Measurements from ENCODE around the gene VAPA.
A peak's percentile ranks its signal among the peaks of the same experiment; 100 is the strongest.

Gene VAPA

DNA sequence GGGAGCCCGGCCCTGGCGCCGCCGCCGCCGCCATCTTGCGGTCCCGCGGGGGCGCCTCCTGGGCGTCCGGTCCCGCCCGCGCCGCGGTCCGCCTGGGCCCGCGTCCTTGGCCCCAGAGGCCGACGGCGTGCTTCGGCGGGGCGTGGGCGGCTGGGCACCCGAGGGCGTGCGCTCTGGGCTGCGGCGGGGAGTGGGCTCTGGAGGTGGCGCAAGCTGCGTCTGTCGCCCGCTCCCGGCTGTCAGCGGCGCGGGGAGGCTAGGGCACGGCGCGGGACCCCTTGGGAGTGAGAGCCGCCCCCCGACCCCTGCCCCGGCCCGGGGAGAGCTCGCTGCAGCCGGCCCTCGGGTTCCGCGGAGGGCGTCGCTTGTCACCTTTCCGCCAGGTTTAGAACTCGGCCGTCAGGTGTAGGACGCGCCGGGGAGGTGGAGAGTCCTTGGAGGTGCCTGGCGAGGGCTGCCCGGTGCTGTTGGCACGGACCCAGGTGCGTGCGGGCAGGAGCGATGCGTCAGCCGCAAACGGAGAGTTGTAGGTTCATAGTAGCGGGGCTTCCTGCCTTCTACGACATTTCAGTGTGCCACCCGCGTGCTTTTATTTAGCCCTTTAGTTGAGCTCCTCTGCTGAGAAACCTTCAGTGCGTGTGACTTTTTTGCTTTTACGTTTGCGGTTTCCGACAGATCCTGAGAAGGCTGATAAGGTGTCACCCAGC is 921 bp downstream of the VAPA start:
- peak; percentile 19 for DNase-seq (ENCODE audit: extremely low spot score)
- no peak for TF ChIP-seq TARDBP (IDR thresholded peaks at IDR 0.05)
- TF ChIP-seq FOXM1 (IDR thresholded peaks at IDR 0.05; ENCODE audit: borderline replicate concordance), result no peak
- TF ChIP-seq PKNOX1 (IDR thresholded peaks at IDR 0.05), result no peak
- TF ChIP-seq LEF1 (IDR thresholded peaks at IDR 0.05; ENCODE audit: borderline replicate concordance), result no peak
- no peak for TF ChIP-seq SP1 (IDR thresholded peaks at IDR 0.05)
- no peak for TF ChIP-seq HDGF (IDR thresholded peaks at IDR 0.05; ENCODE audit: borderline replicate concordance)
- no peak for TF ChIP-seq CTBP1 (IDR thresholded peaks at IDR 0.05; ENCODE audit: borderline replicate concordance)
- no peak for TF ChIP-seq FOXA1 (IDR thresholded peaks at IDR 0.05)
- TF ChIP-seq FOXK2 (IDR thresholded peaks at IDR 0.05), result no peak
- TF ChIP-seq L3MBTL2 (conservative IDR thresholded peaks at IDR 0.05), result no peak
- TF ChIP-seq ARNT (IDR thresholded peaks at IDR 0.05), result no peak
- TF ChIP-seq ELF4 (IDR thresholded peaks at IDR 0.05), result no peak
- ChIA-PET POLR2A (interaction anchor here (0.6 to 1.6 kb wide), 5 partner anchors 9 to 69 kb away, joined by 3 to 6 read pairs (median 3); no protein-coding TSS in a partner anchor), CTCF (interaction anchor here (0.6 kb wide), 1 partner anchor 29 kb away, joined by 3 read pairs; the partner anchor contains the start of gene TXNDC2)

DNA sequence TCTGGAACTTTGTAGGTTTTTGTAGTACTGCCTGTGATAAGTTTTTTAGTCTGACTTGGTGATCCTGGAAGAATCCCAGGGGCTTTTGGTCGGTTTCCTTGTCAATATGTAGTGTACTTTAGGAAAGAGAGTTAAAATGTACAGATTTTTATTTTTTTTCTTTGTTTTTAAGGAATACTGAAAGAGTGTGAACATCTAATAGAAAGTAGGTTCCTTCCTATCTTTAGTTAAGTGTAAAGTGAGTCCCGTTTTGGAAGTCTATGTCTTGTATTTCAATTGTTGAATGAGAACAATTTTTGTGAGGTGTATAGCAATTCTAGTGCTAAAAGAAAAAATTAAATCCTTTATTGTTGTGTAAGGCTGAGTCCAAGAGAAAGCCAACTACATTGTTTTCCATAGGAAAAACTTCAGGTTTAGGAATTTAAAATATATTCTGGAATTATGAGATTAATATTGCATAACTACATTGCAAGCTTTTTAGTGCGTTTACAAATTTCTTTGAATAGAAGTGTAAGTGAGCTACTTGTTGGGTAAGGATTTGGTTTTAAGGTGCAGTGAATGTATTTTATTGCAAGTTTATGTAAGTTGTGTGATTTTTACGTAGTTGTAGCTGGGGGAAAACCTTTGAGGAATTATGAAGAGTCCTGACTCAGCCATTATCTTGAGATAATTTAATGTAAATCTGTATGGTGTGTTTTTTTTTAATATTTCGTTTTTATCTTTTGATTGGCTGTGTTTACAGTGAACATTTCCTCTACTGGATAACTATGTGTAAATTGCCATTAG is 1.7 kb downstream of the VAPA start:
- CTCF ChIA-PET, result interaction anchor here (0.6 to 1.0 kb wide), 2 partner anchors 30 to 144 kb away, joined by 3 read pairs; partner anchors contain the start of gene TXNDC2
- TF ChIP-seq TARDBP (IDR thresholded peaks at IDR 0.05) (no peak), NFRKB (IDR thresholded peaks at IDR 0.05) (no peak), LEF1 (IDR thresholded peaks at IDR 0.05; ENCODE audit: borderline replicate concordance) (no peak), FOXK2 (IDR thresholded peaks at IDR 0.05) (no peak), ARNT (IDR thresholded peaks at IDR 0.05) (no peak), L3MBTL2 (conservative IDR thresholded peaks at IDR 0.05) (no peak), CTBP1 (IDR thresholded peaks at IDR 0.05; ENCODE audit: borderline replicate concordance) (no peak), BHLHE40 (IDR thresholded peaks at IDR 0.05; ENCODE audit: borderline replicate concordance) (no peak), ZNF384 (IDR thresholded peaks at IDR 0.05) (no peak), SP1 (IDR thresholded peaks at IDR 0.05) (no peak), FOXA1 (IDR thresholded peaks at IDR 0.05) (no peak), FOXM1 (IDR thresholded peaks at IDR 0.05; ENCODE audit: borderline replicate concordance) (no peak), SUZ12 (IDR thresholded peaks at IDR 0.05) (no peak), ELF4 (IDR thresholded peaks at IDR 0.05) (no peak), HDGF (IDR thresholded peaks at IDR 0.05; ENCODE audit: borderline replicate concordance) (no peak), PKNOX1 (IDR thresholded peaks at IDR 0.05) (no peak)
- no peak for DNase-seq (ENCODE audit: extremely low spot score)
- POLR2A ChIA-PET, result interaction anchor here (0.6 to 1.4 kb wide), 2 partner anchors 10 to 45 kb away, joined by 3 read pairs; no protein-coding TSS in a partner anchor

- ChIA-PET CTCF (interaction anchor here (1.0 kb wide), 1 partner anchor 145 kb away, joined by 3 read pairs; no protein-coding TSS in a partner anchor), POLR2A (no interaction called here)
- DNase-seq (ENCODE audit: extremely low spot score), result no peak
- no peak for TF ChIP-seq LEF1 (IDR thresholded peaks at IDR 0.05; ENCODE audit: borderline replicate concordance)
- TF ChIP-seq FOXK2 (IDR thresholded peaks at IDR 0.05), result no peak
- TF ChIP-seq FOXM1 (IDR thresholded peaks at IDR 0.05; ENCODE audit: borderline replicate concordance), result no peak
- no peak for TF ChIP-seq HDGF (IDR thresholded peaks at IDR 0.05; ENCODE audit: borderline replicate concordance)
- TF ChIP-seq ELF4 (IDR thresholded peaks at IDR 0.05), result no peak
- TF ChIP-seq NFRKB (IDR thresholded peaks at IDR 0.05), result no peak
- no peak for TF ChIP-seq ZNF384 (IDR thresholded peaks at IDR 0.05)
- TF ChIP-seq SUZ12 (IDR thresholded peaks at IDR 0.05), result no peak
- no peak for TF ChIP-seq FOXA1 (IDR thresholded peaks at IDR 0.05)
- TF ChIP-seq ARNT (IDR thresholded peaks at IDR 0.05), result no peak
- no peak for TF ChIP-seq L3MBTL2 (conservative IDR thresholded peaks at IDR 0.05)
- no peak for TF ChIP-seq PKNOX1 (IDR thresholded peaks at IDR 0.05)
- TF ChIP-seq TARDBP (IDR thresholded peaks at IDR 0.05), result no peak
- TF ChIP-seq CTBP1 (IDR thresholded peaks at IDR 0.05; ENCODE audit: borderline replicate concordance), result no peak
- no peak for TF ChIP-seq BHLHE40 (IDR thresholded peaks at IDR 0.05; ENCODE audit: borderline replicate concordance)
- TF ChIP-seq SP1 (IDR thresholded peaks at IDR 0.05), result no peak
These were observed 2.3 kb downstream of the VAPA start for GRCh38 chr18:9916077-9916639.

- ChIA-PET POLR2A (no interaction called here), CTCF (no interaction called here)
- no peak for DNase-seq (ENCODE audit: extremely low spot score)
- TF ChIP-seq PKNOX1 (IDR thresholded peaks at IDR 0.05) (no peak), L3MBTL2 (conservative IDR thresholded peaks at IDR 0.05) (no peak), FOXM1 (IDR thresholded peaks at IDR 0.05; ENCODE audit: borderline replicate concordance) (no peak), LEF1 (IDR thresholded peaks at IDR 0.05; ENCODE audit: borderline replicate concordance) (no peak), TARDBP (IDR thresholded peaks at IDR 0.05) (no peak), HDGF (IDR thresholded peaks at IDR 0.05; ENCODE audit: borderline replicate concordance) (no peak), BHLHE40 (IDR thresholded peaks at IDR 0.05; ENCODE audit: borderline replicate concordance) (no peak), ELF4 (IDR thresholded peaks at IDR 0.05) (no peak), ZNF384 (IDR thresholded peaks at IDR 0.05) (no peak)
These were observed 3.0 kb downstream of the VAPA start for GRCh38 chr18:9916808-9917207.

Data from HEK293T (cell line).